ENCODE results near the gene MPP4. TPM values are rescaled to one million over a fixed set of nuclear protein-coding genes. Genes with fewer than 3 reads are reported as not detected.

Gene MPP4
- total RNA-seq, 1 experiment from 2014 or later, result not detected

GRCh38 chr2:201642579-201643215, 55.7 kb downstream of the MPP4 start (continued):
- TF ChIP-seq ZNF232 (CRISPR knock-in tag; IDR thresholded peaks at IDR 0.05), result peak; percentile 24; the same call in 1 of the 2 replicates
- TF ChIP-seq SMAD4 (CRISPR knock-in tag; IDR thresholded peaks at IDR 0.05), result no peak
- TF ChIP-seq, protein P1, sequence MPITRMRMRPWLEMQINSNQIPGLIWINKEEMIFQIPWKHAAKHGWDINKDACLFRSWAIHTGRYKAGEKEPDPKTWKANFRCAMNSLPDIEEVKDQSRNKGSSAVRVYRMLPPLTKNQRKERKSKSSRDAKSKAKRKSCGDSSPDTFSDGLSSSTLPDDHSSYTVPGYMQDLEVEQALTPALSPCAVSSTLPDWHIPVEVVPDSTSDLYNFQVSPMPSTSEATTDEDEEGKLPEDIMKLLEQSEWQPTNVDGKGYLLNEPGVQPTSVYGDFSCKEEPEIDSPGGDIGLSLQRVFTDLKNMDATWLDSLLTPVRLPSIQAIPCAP (CRISPR knock-in tag; IDR thresholded peaks at IDR 0.05), result 0 out of 2 replicates have a peak, but pooled peaks have one; percentile 52
- no peak for TF ChIP-seq ERG (CRISPR knock-in tag; IDR thresholded peaks at IDR 0.05)
- TF ChIP-seq MLX (CRISPR knock-in tag; IDR thresholded peaks at IDR 0.05), result no peak
- TF ChIP-seq, protein P2, sequence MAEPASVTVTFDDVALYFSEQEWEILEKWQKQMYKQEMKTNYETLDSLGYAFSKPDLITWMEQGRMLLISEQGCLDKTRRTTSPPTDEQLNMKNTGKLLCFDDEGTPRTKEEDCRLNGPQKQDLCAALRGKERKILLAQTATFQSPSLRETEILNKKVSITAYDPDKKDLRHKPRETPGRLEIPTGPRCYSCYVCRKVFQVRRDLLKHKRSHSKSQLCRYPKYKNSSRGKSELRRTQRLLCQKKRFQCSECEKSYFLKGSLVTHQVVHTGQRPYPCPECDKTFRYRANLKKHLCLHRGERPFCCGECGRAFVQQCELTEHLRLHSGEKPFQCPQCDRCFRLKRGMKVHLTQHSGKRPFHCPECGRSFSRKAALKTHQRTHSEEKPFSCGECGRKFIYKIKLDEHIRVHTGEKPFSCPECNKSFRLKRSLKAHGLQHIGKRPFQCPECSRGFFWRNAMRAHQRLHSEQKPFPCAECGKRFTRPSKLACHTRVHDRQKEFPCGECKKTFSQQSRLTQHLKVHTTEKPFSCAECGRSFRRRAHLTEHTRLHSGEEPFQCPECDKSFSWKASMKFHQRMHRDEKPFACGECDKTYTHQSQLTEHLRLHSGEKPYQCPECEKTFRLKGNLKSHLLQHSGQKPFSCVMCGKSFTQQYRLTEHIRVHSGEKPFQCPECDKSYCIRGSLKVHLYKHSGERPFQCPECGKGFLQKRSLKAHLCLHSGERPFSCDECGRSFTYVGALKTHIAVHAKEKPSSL (CRISPR knock-in tag; conservative IDR thresholded peaks at IDR 0.05), result no peak
- no peak for TF ChIP-seq ZNF263 (CRISPR knock-in tag; IDR thresholded peaks at IDR 0.05; ENCODE audit: low read depth)
- TF ChIP-seq TP53 (CRISPR knock-in tag; IDR thresholded peaks at IDR 0.05), result no peak
- TF ChIP-seq CREM (CRISPR knock-in tag; IDR thresholded peaks at IDR 0.05), result peak; percentile 98
- no peak for TF ChIP-seq SMAD3 (CRISPR knock-in tag; IDR thresholded peaks at IDR 0.05; ENCODE audit: borderline replicate concordance)
- TF ChIP-seq PRDM15 (CRISPR knock-in tag; IDR thresholded peaks at IDR 0.05), result no peak
- TF ChIP-seq EMX1 (CRISPR knock-in tag; IDR thresholded peaks at IDR 0.05), result no peak
- TF ChIP-seq, protein P3, sequence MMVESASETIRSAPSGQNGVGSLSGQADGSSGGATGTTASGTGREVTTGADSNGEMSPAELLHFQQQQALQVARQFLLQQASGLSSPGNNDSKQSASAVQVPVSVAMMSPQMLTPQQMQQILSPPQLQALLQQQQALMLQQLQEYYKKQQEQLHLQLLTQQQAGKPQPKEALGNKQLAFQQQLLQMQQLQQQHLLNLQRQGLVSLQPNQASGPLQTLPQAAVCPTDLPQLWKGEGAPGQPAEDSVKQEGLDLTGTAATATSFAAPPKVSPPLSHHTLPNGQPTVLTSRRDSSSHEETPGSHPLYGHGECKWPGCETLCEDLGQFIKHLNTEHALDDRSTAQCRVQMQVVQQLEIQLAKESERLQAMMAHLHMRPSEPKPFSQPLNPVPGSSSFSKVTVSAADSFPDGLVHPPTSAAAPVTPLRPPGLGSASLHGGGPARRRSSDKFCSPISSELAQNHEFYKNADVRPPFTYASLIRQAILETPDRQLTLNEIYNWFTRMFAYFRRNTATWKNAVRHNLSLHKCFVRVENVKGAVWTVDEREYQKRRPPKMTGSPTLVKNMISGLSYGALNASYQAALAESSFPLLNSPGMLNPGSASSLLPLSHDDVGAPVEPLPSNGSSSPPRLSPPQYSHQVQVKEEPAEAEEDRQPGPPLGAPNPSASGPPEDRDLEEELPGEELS (CRISPR knock-in tag; IDR thresholded peaks at IDR 0.05), result peak; percentile 68; the same call in 1 of the 2 replicates
- TF ChIP-seq, protein P4, sequence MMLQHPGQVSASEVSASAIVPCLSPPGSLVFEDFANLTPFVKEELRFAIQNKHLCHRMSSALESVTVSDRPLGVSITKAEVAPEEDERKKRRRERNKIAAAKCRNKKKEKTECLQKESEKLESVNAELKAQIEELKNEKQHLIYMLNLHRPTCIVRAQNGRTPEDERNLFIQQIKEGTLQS (CRISPR knock-in tag; conservative IDR thresholded peaks at IDR 0.05), result no peak
- TF ChIP-seq, protein P5, sequence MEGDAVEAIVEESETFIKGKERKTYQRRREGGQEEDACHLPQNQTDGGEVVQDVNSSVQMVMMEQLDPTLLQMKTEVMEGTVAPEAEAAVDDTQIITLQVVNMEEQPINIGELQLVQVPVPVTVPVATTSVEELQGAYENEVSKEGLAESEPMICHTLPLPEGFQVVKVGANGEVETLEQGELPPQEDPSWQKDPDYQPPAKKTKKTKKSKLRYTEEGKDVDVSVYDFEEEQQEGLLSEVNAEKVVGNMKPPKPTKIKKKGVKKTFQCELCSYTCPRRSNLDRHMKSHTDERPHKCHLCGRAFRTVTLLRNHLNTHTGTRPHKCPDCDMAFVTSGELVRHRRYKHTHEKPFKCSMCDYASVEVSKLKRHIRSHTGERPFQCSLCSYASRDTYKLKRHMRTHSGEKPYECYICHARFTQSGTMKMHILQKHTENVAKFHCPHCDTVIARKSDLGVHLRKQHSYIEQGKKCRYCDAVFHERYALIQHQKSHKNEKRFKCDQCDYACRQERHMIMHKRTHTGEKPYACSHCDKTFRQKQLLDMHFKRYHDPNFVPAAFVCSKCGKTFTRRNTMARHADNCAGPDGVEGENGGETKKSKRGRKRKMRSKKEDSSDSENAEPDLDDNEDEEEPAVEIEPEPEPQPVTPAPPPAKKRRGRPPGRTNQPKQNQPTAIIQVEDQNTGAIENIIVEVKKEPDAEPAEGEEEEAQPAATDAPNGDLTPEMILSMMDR (IDR thresholded peaks at IDR 0.05), result no peak
- TF ChIP-seq HMGXB4 (CRISPR knock-in tag; IDR thresholded peaks at IDR 0.05), result peak; percentile 58; the same call in 1 of the 2 replicates
- no peak for TF ChIP-seq USF2 (CRISPR knock-in tag; IDR thresholded peaks at IDR 0.05)
- TF ChIP-seq, protein P6, sequence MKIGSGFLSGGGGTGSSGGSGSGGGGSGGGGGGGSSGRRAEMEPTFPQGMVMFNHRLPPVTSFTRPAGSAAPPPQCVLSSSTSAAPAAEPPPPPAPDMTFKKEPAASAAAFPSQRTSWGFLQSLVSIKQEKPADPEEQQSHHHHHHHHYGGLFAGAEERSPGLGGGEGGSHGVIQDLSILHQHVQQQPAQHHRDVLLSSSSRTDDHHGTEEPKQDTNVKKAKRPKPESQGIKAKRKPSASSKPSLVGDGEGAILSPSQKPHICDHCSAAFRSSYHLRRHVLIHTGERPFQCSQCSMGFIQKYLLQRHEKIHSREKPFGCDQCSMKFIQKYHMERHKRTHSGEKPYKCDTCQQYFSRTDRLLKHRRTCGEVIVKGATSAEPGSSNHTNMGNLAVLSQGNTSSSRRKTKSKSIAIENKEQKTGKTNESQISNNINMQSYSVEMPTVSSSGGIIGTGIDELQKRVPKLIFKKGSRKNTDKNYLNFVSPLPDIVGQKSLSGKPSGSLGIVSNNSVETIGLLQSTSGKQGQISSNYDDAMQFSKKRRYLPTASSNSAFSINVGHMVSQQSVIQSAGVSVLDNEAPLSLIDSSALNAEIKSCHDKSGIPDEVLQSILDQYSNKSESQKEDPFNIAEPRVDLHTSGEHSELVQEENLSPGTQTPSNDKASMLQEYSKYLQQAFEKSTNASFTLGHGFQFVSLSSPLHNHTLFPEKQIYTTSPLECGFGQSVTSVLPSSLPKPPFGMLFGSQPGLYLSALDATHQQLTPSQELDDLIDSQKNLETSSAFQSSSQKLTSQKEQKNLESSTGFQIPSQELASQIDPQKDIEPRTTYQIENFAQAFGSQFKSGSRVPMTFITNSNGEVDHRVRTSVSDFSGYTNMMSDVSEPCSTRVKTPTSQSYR (CRISPR knock-in tag; IDR thresholded peaks at IDR 0.05), result no peak
- TF ChIP-seq MYBL2 (CRISPR knock-in tag; IDR thresholded peaks at IDR 0.05), result peak; percentile 75

Data from WTC11 (cell line).